Suprapubic skin (tissue), 4 donors: ENCODE data around the gene TCF7L2.

Experiments used
- CTCF ChIP-seq, 2 donors: fragments of 200-600 bp in 1 of 2; fragments of 450-650 bp in 1 of 2; sonication (generic) in 1 of 2; IDR thresholded peaks; one replicate each; pipeline ENCODE4 v1.5.1; 2016 to 2019; ENCODE audit warnings: antibody characterized with exemption in 2 of 2, mild to moderate bottlenecking in 1 of 2, moderate library complexity in 1 of 2
- EP300 ChIP-seq: sonication (generic); formaldehyde crosslinking; IDR thresholded peaks from one replicate; pipeline ENCODE4 v1.6.1; 2017; ENCODE audit warnings: antibody characterized with exemption
- POLR2A ChIP-seq, 2 donors: fragments of 450-650 bp; IDR thresholded peaks; one replicate each; pipeline ENCODE4 v1.6.1; 2017; ENCODE audit warnings: antibody characterized with exemption in 2 of 2, mild to moderate bottlenecking in 2 of 2, moderate library complexity in 2 of 2
- POLR2AphosphoS5 ChIP-seq, 3 donors: sonication (generic); formaldehyde crosslinking; IDR thresholded peaks; one replicate each; pipeline ENCODE4 v1.6.1; 2017; ENCODE audit warnings: antibody characterized with exemption in 3 of 3

GRCh38 chr10:113124724-113125123 is 174.7 kb downstream of the TCF7L2 start:
- TF ChIP-seq CTCF (IDR thresholded peaks at IDR 0.05): no peak
- no peak for TF ChIP-seq EP300
- no peak for TF ChIP-seq POLR2A (IDR thresholded peaks at IDR 0.05)
- TF ChIP-seq POLR2AphosphoS5 (IDR thresholded peaks at IDR 0.05): no peak
